B cell (primary cell): Measurements from ENCODE around the gene PLD5. TPM values are rescaled to one million over a fixed set of nuclear protein-coding genes. Genes with fewer than 3 reads are reported as not detected.

ENCODE experiments used
- ATAC-seq: fragments of 200-7000 bp; cut with Tn5 transposase; one replicate; pipeline ENCODE4 v1.10.0; 2021; ENCODE audit warnings: low read depth, mild to moderate bottlenecking, moderate number of reproducible peaks, moderate library complexity
- CTCF ChIA-PET: fragments of 350-600 bp; sonication (Branson Sonifier 250); formaldehyde crosslinking; loops from one replicate; lab custom pipeline; 2021; ENCODE audit warnings: antibody characterized with exemption, inconsistent platforms; lab: Charles Lee
- POLR2A ChIA-PET: fragments of 350-600 bp; sonication (Branson Sonifier 250); formaldehyde crosslinking; loops from one replicate; lab custom pipeline; 2021; ENCODE audit warnings: antibody characterized with exemption; lab: Charles Lee
- DNase-seq: peaks from one replicate; pipeline ENCODE4 v3.0.0; 2013
- H2AFZ ChIP-seq: 2 replicates; pipeline ENCODE4 v1.6.1; 2012; ENCODE audit warnings: mild to moderate bottlenecking, low read depth, low read length; ENCODE audit not compliant: insufficient read depth, poor library complexity, severe bottlenecking
- H3K27ac ChIP-seq, 2 donors: 1 replicate in 1 of 2; 2 replicates in 1 of 2; pipeline ENCODE4 v1.5.1; 2012 to 2013; ENCODE audit warnings: low read length in 2 of 2, mild to moderate bottlenecking in 2 of 2, moderate library complexity in 1 of 2
- H3K27me3 ChIP-seq, 4 experiments: fragments of 200-600 bp in 1 of 4; sonication (generic) in 1 of 4; replicated peaks in 1 of 4; 1 replicate in 2 of 4; 2 replicates in 2 of 4; pipeline versions ENCODE4 v1.6.1 to v1.7.0; 2013 to 2016; ENCODE audit warnings: low read length in 3 of 4, mild to moderate bottlenecking in 2 of 4, mixed read lengths in 1 of 4, moderate library complexity in 1 of 4; ENCODE audit not compliant: insufficient read depth in 4 of 4, control insufficient read depth in 3 of 4; ENCODE audit errors: control extremely low read depth in 1 of 4
- H3K36me3 ChIP-seq, 2 experiments: replicated peaks in 1 of 2; 1 replicate in 1 of 2; 2 replicates in 1 of 2; pipeline versions ENCODE4 v1.6.1 to v1.7.1; 2013; ENCODE audit warnings: low read length in 1 of 2; ENCODE audit not compliant: insufficient read depth in 2 of 2, control insufficient read depth in 1 of 2; ENCODE audit errors: control extremely low read depth in 1 of 2, extremely low read depth in 1 of 2
- H3K4me1 ChIP-seq, 2 donors: fragments of 200-600 bp in 1 of 2; sonication (generic) in 1 of 2; 1 replicate in 1 of 2; 2 replicates in 1 of 2; pipeline versions ENCODE4 v1.5.1 to v1.6.1; 2013 to 2017; ENCODE audit warnings: low read length in 2 of 2; ENCODE audit not compliant: control insufficient read depth in 2 of 2, insufficient read depth in 2 of 2
- H3K4me2 ChIP-seq: replicated peaks from 2 replicates; pipeline ENCODE3; 2012; ENCODE audit warnings: mild to moderate bottlenecking, low read depth, low read length; ENCODE audit not compliant: poor library complexity, severe bottlenecking
- H3K4me3 ChIP-seq, 5 experiments: fragments of 200-600 bp in 1 of 5; sonication (generic) in 1 of 5; 1 replicate in 3 of 5; 2 replicates in 2 of 5; pipeline versions ENCODE4 v1.5.1 to v1.7.0; 2011 to 2016; ENCODE audit warnings: low read length in 4 of 5, mild to moderate bottlenecking in 4 of 5, low read depth in 2 of 5, control low read depth in 1 of 5, moderate library complexity in 1 of 5; ENCODE audit not compliant: insufficient read depth in 1 of 5; ENCODE audit errors: control extremely low read depth in 1 of 5, extremely low read depth in 1 of 5
- H3K79me2 ChIP-seq: fragments of 200-600 bp; sonication (generic); one replicate; pipeline ENCODE4 v1.6.0; 2016; ENCODE audit warnings: low read length; ENCODE audit not compliant: control insufficient read depth, insufficient read depth
- H3K9ac ChIP-seq: fragments of 200-600 bp; sonication (generic); 2 replicates; pipeline ENCODE4 v1.6.1; 2017; ENCODE audit warnings: mild to moderate bottlenecking, low read length, moderate library complexity
- H3K9me3 ChIP-seq, 3 donors: one replicate each; pipeline versions ENCODE4 v1.6.1 to v1.7.1; 2013; ENCODE audit warnings: low read length in 2 of 3; ENCODE audit not compliant: control insufficient read depth in 2 of 3, insufficient read depth in 1 of 3; ENCODE audit errors: control extremely low read depth in 1 of 3
- H4K20me1 ChIP-seq: 2 replicates; pipeline ENCODE4 v1.6.0; 2012; ENCODE audit warnings: mild to moderate bottlenecking, low read length; ENCODE audit not compliant: insufficient read depth, control insufficient read depth, poor library complexity, severe bottlenecking
- H3K27ac Mint-ChIP-seq: one replicate; pipeline ENCODE4 v1.8.0; 2021; ENCODE audit warnings: mixed read lengths
- H3K27me3 Mint-ChIP-seq: one replicate; pipeline ENCODE4 v1.8.0; 2021; ENCODE audit warnings: mixed read lengths
- H3K4me1 Mint-ChIP-seq: one replicate; pipeline ENCODE4 v1.8.0; 2021; ENCODE audit warnings: mixed read lengths
- H3K4me3 Mint-ChIP-seq: one replicate; pipeline ENCODE4 v1.8.0; 2021; ENCODE audit warnings: mixed read lengths
- H3K9me3 Mint-ChIP-seq: one replicate; pipeline ENCODE4 v1.8.0; 2022; ENCODE audit warnings: mixed read lengths; ENCODE audit not compliant: insufficient read depth
- CTCF ChIP-seq: fragments of 200-600 bp; IDR thresholded peaks from one replicate; pipeline ENCODE4 v1.8.0; 2022; ENCODE audit warnings: antibody characterized with exemption, mild to moderate bottlenecking
- EZH2 ChIP-seq: IDR thresholded peaks from 2 replicates; pipeline ENCODE4 v1.6.1; 2012; ENCODE audit warnings: borderline replicate concordance, low read depth, mild to moderate bottlenecking, moderate library complexity, low read length; ENCODE audit not compliant: insufficient read depth, poor library complexity, severe bottlenecking
- WGBS: methylation state at CpG from one replicate; pipeline ENCODE4 v1.1.5; 2013; ENCODE audit warnings: missing lambda C conversion rate; ENCODE audit not compliant: insufficient coverage; 5-methylcytosine and 5-hydroxymethylcytosine counted together
- intact Hi-C: fragments of 100-400 bp; cut with micrococcal nuclease; formaldehyde crosslinking; loops from one replicate; pipeline ENCODE4 v1.10.0; 2022
- polyA plus RNA-seq: library from polyadenylated mRNA; depleted of rRNA; stranded (reverse); fragments of >200 nt; gene quantifications from 2 replicates; pipeline ENCODE4 v1.2.3, GENCODE V29; 2012
- total RNA-seq, 2 donors: library from RNA; stranded (reverse); fragments of 120-200 nt in 1 of 2; gene quantifications; 1 replicate in 1 of 2; 2 replicates in 1 of 2; pipeline versions ENCODE4 v1.2.3 to v1.2.4, GENCODE V29; 2013 to 2022

Gene PLD5
- total and polyA plus RNA-seq, 2 donors (not counting 1 experiment from before 2014, with no cell fraction given), result 0.37 to 1.9 TPM

- Histone ChIP-seq H4K20me1 (no peaks in the 10 kb centered on the region), H3K4me2 (peak overlapping the region; percentile 88), H3K27ac (no peak overlapping the region), H3K9me3 (peaks cover 0 to 2% (median 1%) of the 10 kb centered on the region in 3 donors), H3K4me3 (peak overlapping the region; percentile 21 to 60 (median 54)), H3K27me3 (peaks cover 0 to 28% (median 13%) of the 10 kb centered on the region in 4 experiments), H3K4me1 (peaks cover 23 to 24% of the 10 kb centered on the region in 2 donors), H3K36me3 (no peaks in the 10 kb centered on the region), H2AFZ (peak overlapping the region; percentile 76), H3K9ac (peak overlapping the region; percentile 62), H3K79me2 (no peaks in the 10 kb centered on the region)
- Mint-ChIP-seq H3K27me3 (peaks cover 61% of the 10 kb centered on the region), H3K27ac (no peak overlapping the region), H3K4me1 (peaks cover 23% of the 10 kb centered on the region), H3K9me3 (no peaks in the 10 kb centered on the region), H3K4me3 (peak overlapping the region; percentile 84)
- DNase-seq (peak; percentile 51), ATAC-seq (peak; percentile 50)
- TF ChIP-seq EZH2, result no peak
- TF ChIP-seq CTCF, result no peak
- POLR2A ChIA-PET, result no interaction called here
- 4% methylated on average over 65 of the region's 85 CpGs for WGBS
- intact Hi-C loops, result loop anchor here (5.0 kb wide), 1 partner anchor 258 kb away; no protein-coding TSS in a partner anchor
- CTCF ChIA-PET, result no interaction called here
Measured at GRCh38 chr1:242523719-242524570, 552 bp downstream of the PLD5 start.
